ENCODE data around the gene GPD2.

Gene GPD2

GRCh38 chr2:156541229-156541628 lies 105.0 kb downstream of the GPD2 start:
- no peaks in the 10 kb centered on the region for H3K4me1 ChIP-seq (ENCODE audit: control insufficient read depth, low read depth, low read length)
- no peak overlapping the region for H3K9ac ChIP-seq (ENCODE audit: low read length)
- no peak overlapping the region for H3K4ac ChIP-seq (ENCODE audit: low read depth, low read length)
- no peak overlapping the region for H3K23ac ChIP-seq (ENCODE audit: low read length)
- H2AK5ac ChIP-seq (ENCODE audit: low read length) = no peak overlapping the region
- no peak overlapping the region for H3K18ac ChIP-seq (ENCODE audit: low read length)
- H3K36me3 ChIP-seq (ENCODE audit: control insufficient read depth, insufficient read depth, low read length) = no peaks in the 10 kb centered on the region
- no peak overlapping the region for H3K4me2 ChIP-seq (ENCODE audit: low read length)
- no peaks in the 10 kb centered on the region for H3K79me2 ChIP-seq (ENCODE audit: control insufficient read depth, insufficient read depth, low read length)
- no peaks in the 10 kb centered on the region for H3K79me1 ChIP-seq (ENCODE audit: low read length)
- no peak overlapping the region for H3K27ac ChIP-seq (ENCODE audit: low read depth, low read length)
- no peaks in the 10 kb centered on the region for H3K27me3 ChIP-seq (ENCODE audit: insufficient read depth, low read length, poor library complexity)
- DNase-seq = no peak
- H3K56ac ChIP-seq (ENCODE audit: low read length) = no peak overlapping the region
- H4K8ac ChIP-seq (ENCODE audit: low read depth, low read length) = no peak overlapping the region
- no peak overlapping the region for H2BK120ac ChIP-seq (ENCODE audit: low read depth, low read length)
- no peak overlapping the region for H2BK15ac ChIP-seq (replicated peaks; ENCODE audit: low read depth)
- no peak overlapping the region for H4K5ac ChIP-seq (ENCODE audit: low read length)
- no peak overlapping the region for H2BK5ac ChIP-seq (ENCODE audit: low read length)
- H3K4me3 ChIP-seq (ENCODE audit: low read length) = no peak overlapping the region

GRCh38 chr2:156541706-156542105 lies 105.5 kb downstream of the GPD2 start:
- Histone ChIP-seq H3K4ac (ENCODE audit: low read depth, low read length) (no peak overlapping the region), H3K9ac (ENCODE audit: low read length) (no peak overlapping the region), H2BK120ac (ENCODE audit: low read depth, low read length) (no peak overlapping the region), H3K56ac (ENCODE audit: low read length) (no peak overlapping the region), H3K27me3 (ENCODE audit: insufficient read depth, low read length, poor library complexity) (no peaks in the 10 kb centered on the region), H3K4me3 (ENCODE audit: low read length) (no peak overlapping the region), H3K79me1 (ENCODE audit: low read length) (no peaks in the 10 kb centered on the region), H4K5ac (ENCODE audit: low read length) (no peak overlapping the region), H3K79me2 (ENCODE audit: control insufficient read depth, insufficient read depth, low read length) (no peaks in the 10 kb centered on the region), H3K36me3 (ENCODE audit: control insufficient read depth, insufficient read depth, low read length) (no peaks in the 10 kb centered on the region), H3K23ac (ENCODE audit: low read length) (no peak overlapping the region), H3K27ac (ENCODE audit: low read depth, low read length) (no peak overlapping the region), H2BK15ac (replicated peaks; ENCODE audit: low read depth) (no peak overlapping the region), H2AK5ac (ENCODE audit: low read length) (no peak overlapping the region), H2BK5ac (ENCODE audit: low read length) (no peak overlapping the region), H4K8ac (ENCODE audit: low read depth, low read length) (no peak overlapping the region), H3K4me1 (ENCODE audit: control insufficient read depth, low read depth, low read length) (peaks cover 2% of the 10 kb centered on the region), H3K4me2 (ENCODE audit: low read length) (no peak overlapping the region), H3K18ac (ENCODE audit: low read length) (no peak overlapping the region)
- DNase-seq = no peak
- WGBS (ENCODE audit: extremely low coverage, insufficient coverage, low lambda C conversion rate) = no CpG with 5 or more reads among the region's 2 CpGs

GRCh38 chr2:156548413-156548812 lies 112.2 kb downstream of the GPD2 start:
- no peak overlapping the region for H2BK120ac ChIP-seq (ENCODE audit: low read depth, low read length)
- H2AK5ac ChIP-seq (ENCODE audit: low read length) = no peak overlapping the region
- H3K79me2 ChIP-seq (ENCODE audit: control insufficient read depth, insufficient read depth, low read length) = no peaks in the 10 kb centered on the region
- H3K36me3 ChIP-seq (ENCODE audit: control insufficient read depth, insufficient read depth, low read length) = no peaks in the 10 kb centered on the region
- H2BK5ac ChIP-seq (ENCODE audit: low read length) = no peak overlapping the region
- H3K18ac ChIP-seq (ENCODE audit: low read length) = no peak overlapping the region
- no peaks in the 10 kb centered on the region for H3K27me3 ChIP-seq (ENCODE audit: insufficient read depth, low read length, poor library complexity)
- H4K8ac ChIP-seq (ENCODE audit: low read depth, low read length) = no peak overlapping the region
- H4K5ac ChIP-seq (ENCODE audit: low read length) = no peak overlapping the region
- no peak overlapping the region for H3K23ac ChIP-seq (ENCODE audit: low read length)
- no peak overlapping the region for H3K9ac ChIP-seq (ENCODE audit: low read length)
- no peak overlapping the region for H3K4me3 ChIP-seq (ENCODE audit: low read length)
- no peak overlapping the region for H3K4ac ChIP-seq (ENCODE audit: low read depth, low read length)
- H3K4me2 ChIP-seq (ENCODE audit: low read length) = no peak overlapping the region
- H3K27ac ChIP-seq (ENCODE audit: low read depth, low read length) = no peak overlapping the region
- H3K56ac ChIP-seq (ENCODE audit: low read length) = no peak overlapping the region
- H3K4me1 ChIP-seq (ENCODE audit: control insufficient read depth, low read depth, low read length) = peaks cover 2% of the 10 kb centered on the region
- H2BK15ac ChIP-seq (replicated peaks; ENCODE audit: low read depth) = no peak overlapping the region
- H3K79me1 ChIP-seq (ENCODE audit: low read length) = no peaks in the 10 kb centered on the region
- no CpG with 5 or more reads among the region's 3 CpGs for WGBS (ENCODE audit: extremely low coverage, insufficient coverage, low lambda C conversion rate)
- no peak for DNase-seq

- no peaks in the 10 kb centered on the region for H3K79me2 ChIP-seq (ENCODE audit: control insufficient read depth, insufficient read depth, low read length)
- H3K4ac ChIP-seq (ENCODE audit: low read depth, low read length) = no peak overlapping the region
- no peak overlapping the region for H2BK5ac ChIP-seq (ENCODE audit: low read length)
- no peak for DNase-seq
- H2AK5ac ChIP-seq (ENCODE audit: low read length) = no peak overlapping the region
- H3K4me1 ChIP-seq (ENCODE audit: control insufficient read depth, low read depth, low read length) = no peaks in the 10 kb centered on the region
- H4K8ac ChIP-seq (ENCODE audit: low read depth, low read length) = no peak overlapping the region
- peaks cover 2% of the 10 kb centered on the region for H3K36me3 ChIP-seq (ENCODE audit: control insufficient read depth, insufficient read depth, low read length)
- no peaks in the 10 kb centered on the region for H3K79me1 ChIP-seq (ENCODE audit: low read length)
- no peak overlapping the region for H3K56ac ChIP-seq (ENCODE audit: low read length)
- no peak overlapping the region for H2BK15ac ChIP-seq (replicated peaks; ENCODE audit: low read depth)
- no peak overlapping the region for H3K9ac ChIP-seq (ENCODE audit: low read length)
- H3K4me3 ChIP-seq (ENCODE audit: low read length) = no peak overlapping the region
- no peak overlapping the region for H3K27ac ChIP-seq (ENCODE audit: low read depth, low read length)
- H2BK120ac ChIP-seq (ENCODE audit: low read depth, low read length) = no peak overlapping the region
- no peak overlapping the region for H4K5ac ChIP-seq (ENCODE audit: low read length)
- no peaks in the 10 kb centered on the region for H3K27me3 ChIP-seq (ENCODE audit: insufficient read depth, low read length, poor library complexity)
- no peak overlapping the region for H3K4me2 ChIP-seq (ENCODE audit: low read length)
- no peak overlapping the region for H3K18ac ChIP-seq (ENCODE audit: low read length)
- no peak overlapping the region for H3K23ac ChIP-seq (ENCODE audit: low read length)
Observed at GRCh38 chr2:156553714-156554442, 117.7 kb downstream of the GPD2 start.

GRCh38 chr2:156561326-156561725 lies 125.1 kb downstream of the GPD2 start:
- H2AK5ac ChIP-seq (ENCODE audit: low read length) = no peak overlapping the region
- H3K9ac ChIP-seq (ENCODE audit: low read length) = no peak overlapping the region
- H3K27me3 ChIP-seq (ENCODE audit: insufficient read depth, low read length, poor library complexity) = no peaks in the 10 kb centered on the region
- H3K4ac ChIP-seq (ENCODE audit: low read depth, low read length) = no peak overlapping the region
- no peak overlapping the region for H3K4me2 ChIP-seq (ENCODE audit: low read length)
- no peak overlapping the region for H2BK120ac ChIP-seq (ENCODE audit: low read depth, low read length)
- peaks cover 2% of the 10 kb centered on the region for H3K36me3 ChIP-seq (ENCODE audit: control insufficient read depth, insufficient read depth, low read length)
- no peak overlapping the region for H3K56ac ChIP-seq (ENCODE audit: low read length)
- no peaks in the 10 kb centered on the region for H3K79me2 ChIP-seq (ENCODE audit: control insufficient read depth, insufficient read depth, low read length)
- no peak overlapping the region for H4K8ac ChIP-seq (ENCODE audit: low read depth, low read length)
- H3K4me3 ChIP-seq (ENCODE audit: low read length) = no peak overlapping the region
- H2BK15ac ChIP-seq (replicated peaks; ENCODE audit: low read depth) = no peak overlapping the region
- H3K23ac ChIP-seq (ENCODE audit: low read length) = no peak overlapping the region
- no CpG with 5 or more reads among the region's 3 CpGs for WGBS (ENCODE audit: extremely low coverage, insufficient coverage, low lambda C conversion rate)
- H4K5ac ChIP-seq (ENCODE audit: low read length) = no peak overlapping the region
- H3K27ac ChIP-seq (ENCODE audit: low read depth, low read length) = no peak overlapping the region
- no peaks in the 10 kb centered on the region for H3K79me1 ChIP-seq (ENCODE audit: low read length)
- no peak overlapping the region for H2BK5ac ChIP-seq (ENCODE audit: low read length)
- DNase-seq = no peak
- peak overlapping the region; percentile 28 for H3K18ac ChIP-seq (ENCODE audit: low read length)
- H3K4me1 ChIP-seq (ENCODE audit: control insufficient read depth, low read depth, low read length) = no peaks in the 10 kb centered on the region

GRCh38 chr2:156562124-156562523 lies 125.9 kb downstream of the GPD2 start:
- H2BK120ac ChIP-seq (ENCODE audit: low read depth, low read length) = no peak overlapping the region
- peak; percentile 6 for DNase-seq
- no peaks in the 10 kb centered on the region for H3K79me2 ChIP-seq (ENCODE audit: control insufficient read depth, insufficient read depth, low read length)
- no peak overlapping the region for H3K27ac ChIP-seq (ENCODE audit: low read depth, low read length)
- no peak overlapping the region for H3K9ac ChIP-seq (ENCODE audit: low read length)
- H2AK5ac ChIP-seq (ENCODE audit: low read length) = no peak overlapping the region
- no peak overlapping the region for H3K18ac ChIP-seq (ENCODE audit: low read length)
- H4K8ac ChIP-seq (ENCODE audit: low read depth, low read length) = no peak overlapping the region
- no peaks in the 10 kb centered on the region for H3K27me3 ChIP-seq (ENCODE audit: insufficient read depth, low read length, poor library complexity)
- H3K23ac ChIP-seq (ENCODE audit: low read length) = no peak overlapping the region
- H3K4me3 ChIP-seq (ENCODE audit: low read length) = no peak overlapping the region
- H3K4me1 ChIP-seq (ENCODE audit: control insufficient read depth, low read depth, low read length) = no peaks in the 10 kb centered on the region
- H3K79me1 ChIP-seq (ENCODE audit: low read length) = no peaks in the 10 kb centered on the region
- WGBS (ENCODE audit: extremely low coverage, insufficient coverage, low lambda C conversion rate) = no CpG with 5 or more reads among the region's 1 CpG
- no peak overlapping the region for H2BK15ac ChIP-seq (replicated peaks; ENCODE audit: low read depth)
- H2BK5ac ChIP-seq (ENCODE audit: low read length) = no peak overlapping the region
- H4K5ac ChIP-seq (ENCODE audit: low read length) = no peak overlapping the region
- no peak overlapping the region for H3K56ac ChIP-seq (ENCODE audit: low read length)
- no peak overlapping the region for H3K4ac ChIP-seq (ENCODE audit: low read depth, low read length)
- H3K36me3 ChIP-seq (ENCODE audit: control insufficient read depth, insufficient read depth, low read length) = peaks cover 2% of the 10 kb centered on the region
- no peak overlapping the region for H3K4me2 ChIP-seq (ENCODE audit: low read length)
